Astrocyte of the cerebellum (primary cell): Measurements from ENCODE around the gene CAV3.
"Not testable (repeated sequence)": the region's sequence is repeated elsewhere in the genome, so short reads cannot be mapped to it uniquely, and the experiment has no call there.

Source experiments
- DNase-seq: peaks from one replicate; pipeline ENCODE4 v3.0.0-alpha.2; 2011; ENCODE audit warnings: low read depth
- H3K4me3 ChIP-seq: 2 replicates; pipeline ENCODE4 v1.5.1; 2011; ENCODE audit warnings: mild to moderate bottlenecking, low read depth, low read length, moderate library complexity
- in situ Hi-C: cut with HindIII; loops from 2 replicates; pipeline ENCODE4 v1.10.0; 2017; ENCODE audit warnings: low sequenced_read_pairs
- TF ChIP-seq, protein P1 (sequence below): IDR thresholded peaks from 2 replicates; pipeline ENCODE4 v1.5.1; 2012; ENCODE audit warnings: low read length, low read depth, moderate library complexity, mild to moderate bottlenecking; ENCODE audit errors: missing control alignments

Gene CAV3

DNA sequence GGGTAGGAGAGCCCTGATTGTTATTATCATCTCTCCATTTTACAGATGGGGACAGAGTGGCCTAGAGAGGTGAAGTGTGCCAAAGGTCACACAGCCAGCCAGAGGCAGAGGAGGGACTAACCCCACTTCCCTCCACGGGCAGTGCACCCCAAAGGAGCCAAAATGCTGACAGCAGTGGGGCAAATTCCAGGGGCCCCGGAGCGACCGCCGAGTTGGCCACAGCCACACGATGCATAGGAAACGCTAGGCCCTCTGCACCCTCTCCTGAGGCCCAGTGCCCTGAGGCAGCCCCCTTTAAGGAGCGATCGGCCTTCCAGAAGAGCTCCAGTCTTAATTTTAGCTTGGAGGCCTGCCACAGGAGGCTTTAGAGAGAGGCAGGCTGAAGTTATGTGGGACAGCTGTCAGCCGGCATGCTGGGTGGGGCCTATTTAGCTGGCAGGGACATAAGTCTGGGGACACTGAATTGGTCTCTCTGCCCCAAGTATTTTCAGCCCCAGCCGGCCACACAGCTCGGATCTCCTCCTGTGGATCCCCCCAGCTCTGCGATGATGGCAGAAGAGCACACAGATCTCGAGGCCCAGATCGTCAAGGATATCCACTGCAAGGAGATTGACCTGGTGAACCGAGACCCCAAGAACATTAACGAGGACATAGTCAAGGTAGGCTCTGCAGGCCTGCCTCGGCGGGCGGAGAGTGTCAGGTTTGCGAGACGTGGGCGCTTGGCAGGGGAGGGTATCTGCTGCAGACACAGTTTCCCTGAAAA lies at the start of gene CAV3:
CAV3 (plus strand) TSS at position 471 of the 763 bp plus-strand sequence; CDS start at position 546, 75 bp downstream.
- no peak within 1 kb of the TSS for H3K4me3 ChIP-seq
- TF ChIP-seq, protein P1, sequence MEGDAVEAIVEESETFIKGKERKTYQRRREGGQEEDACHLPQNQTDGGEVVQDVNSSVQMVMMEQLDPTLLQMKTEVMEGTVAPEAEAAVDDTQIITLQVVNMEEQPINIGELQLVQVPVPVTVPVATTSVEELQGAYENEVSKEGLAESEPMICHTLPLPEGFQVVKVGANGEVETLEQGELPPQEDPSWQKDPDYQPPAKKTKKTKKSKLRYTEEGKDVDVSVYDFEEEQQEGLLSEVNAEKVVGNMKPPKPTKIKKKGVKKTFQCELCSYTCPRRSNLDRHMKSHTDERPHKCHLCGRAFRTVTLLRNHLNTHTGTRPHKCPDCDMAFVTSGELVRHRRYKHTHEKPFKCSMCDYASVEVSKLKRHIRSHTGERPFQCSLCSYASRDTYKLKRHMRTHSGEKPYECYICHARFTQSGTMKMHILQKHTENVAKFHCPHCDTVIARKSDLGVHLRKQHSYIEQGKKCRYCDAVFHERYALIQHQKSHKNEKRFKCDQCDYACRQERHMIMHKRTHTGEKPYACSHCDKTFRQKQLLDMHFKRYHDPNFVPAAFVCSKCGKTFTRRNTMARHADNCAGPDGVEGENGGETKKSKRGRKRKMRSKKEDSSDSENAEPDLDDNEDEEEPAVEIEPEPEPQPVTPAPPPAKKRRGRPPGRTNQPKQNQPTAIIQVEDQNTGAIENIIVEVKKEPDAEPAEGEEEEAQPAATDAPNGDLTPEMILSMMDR: no peak
- in situ Hi-C loops: no loop called here
- DNase-seq: no peak

DNA sequence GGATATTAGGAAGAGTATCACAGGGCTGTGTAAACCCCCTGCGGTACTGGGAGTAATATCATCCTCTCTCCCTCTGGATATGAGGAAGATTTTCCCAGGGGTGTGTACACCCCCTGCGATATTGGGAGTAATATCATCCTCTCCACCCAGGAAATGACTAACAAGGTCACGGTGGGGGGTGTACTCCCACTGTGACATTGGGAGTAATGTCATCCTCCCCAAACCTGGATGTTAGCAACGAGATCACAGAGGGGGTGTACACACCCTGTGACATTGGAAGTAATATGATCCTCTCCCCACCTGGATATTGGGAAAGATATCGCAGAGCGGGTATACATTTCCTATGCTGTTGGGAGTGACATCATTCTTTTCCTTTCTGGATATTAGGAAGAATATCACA lies 48.6 kb upstream of the CAV3 start:
- DNase-seq, in situ Hi-C loops, H3K4me3 ChIP-seq: not testable (repeated sequence)

DNA sequence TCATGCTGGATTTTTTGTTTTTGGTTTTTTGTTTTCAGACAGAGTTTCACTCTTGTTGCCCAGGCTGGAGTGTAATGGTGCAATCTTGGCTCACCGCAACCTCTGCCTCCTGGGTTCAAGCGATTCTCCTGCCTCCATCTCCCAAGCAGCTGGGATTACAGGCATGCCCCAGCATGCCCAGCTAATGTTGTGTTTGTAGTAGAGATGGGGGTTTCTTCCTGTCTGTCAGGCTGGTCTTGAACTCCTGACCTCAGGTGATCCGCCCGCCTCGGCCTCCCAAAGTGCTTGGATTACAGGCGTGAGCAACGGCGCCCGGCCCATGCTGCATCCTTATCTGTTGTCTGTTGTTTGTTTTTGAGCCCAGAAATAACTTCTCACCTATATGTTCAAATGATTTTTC lies 42.3 kb upstream of the CAV3 start:
- DNase-seq, in situ Hi-C loops, H3K4me3 ChIP-seq: not testable (repeated sequence)

DNA sequence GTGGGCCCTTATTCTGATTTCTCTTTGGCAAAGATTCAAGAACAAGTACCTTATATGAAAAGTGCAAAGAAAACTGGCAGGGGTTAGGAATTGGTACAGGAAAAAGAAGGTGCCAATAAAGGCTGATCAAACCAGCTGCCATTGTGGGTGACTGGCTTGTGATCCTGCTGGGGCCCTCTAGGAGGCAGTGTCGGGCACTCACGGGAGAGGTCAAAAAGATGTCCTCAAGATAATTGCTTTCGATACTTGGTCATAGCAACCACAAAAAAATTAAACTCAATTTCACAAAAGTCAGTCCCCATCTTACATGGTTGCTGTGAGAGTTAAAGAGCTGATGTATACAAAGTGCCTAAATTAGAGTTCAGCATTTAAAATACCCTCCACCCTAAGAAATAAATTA lies 31.0 kb upstream of the CAV3 start:
- in situ Hi-C loops: no loop called here
- TF ChIP-seq, protein P1: peak; percentile 34
- no peak for DNase-seq
- no peak overlapping the region for H3K4me3 ChIP-seq

DNA sequence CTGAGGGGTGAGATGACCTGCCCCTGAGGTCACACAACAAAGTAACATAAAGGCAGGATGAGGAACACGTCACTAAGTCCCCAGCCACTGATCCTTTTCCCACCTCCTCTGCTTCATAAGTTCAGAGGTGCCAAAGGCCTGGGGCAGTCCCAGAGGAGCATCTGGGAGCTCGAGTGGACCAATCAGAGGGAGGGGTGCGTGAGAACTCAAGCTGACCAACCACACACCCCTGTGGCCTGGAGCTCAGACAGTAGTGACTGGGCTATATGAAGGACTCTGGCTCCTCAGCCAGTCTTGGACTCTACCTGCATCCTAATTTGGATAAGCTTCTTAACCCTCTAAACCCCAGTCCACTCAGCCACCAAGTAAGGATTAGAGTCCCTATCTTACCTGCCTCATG lies 28.0 kb upstream of the CAV3 start:
- in situ Hi-C loops: no loop called here
- no peak for DNase-seq
- no peak overlapping the region for H3K4me3 ChIP-seq
- TF ChIP-seq, protein P1: no peak

DNA sequence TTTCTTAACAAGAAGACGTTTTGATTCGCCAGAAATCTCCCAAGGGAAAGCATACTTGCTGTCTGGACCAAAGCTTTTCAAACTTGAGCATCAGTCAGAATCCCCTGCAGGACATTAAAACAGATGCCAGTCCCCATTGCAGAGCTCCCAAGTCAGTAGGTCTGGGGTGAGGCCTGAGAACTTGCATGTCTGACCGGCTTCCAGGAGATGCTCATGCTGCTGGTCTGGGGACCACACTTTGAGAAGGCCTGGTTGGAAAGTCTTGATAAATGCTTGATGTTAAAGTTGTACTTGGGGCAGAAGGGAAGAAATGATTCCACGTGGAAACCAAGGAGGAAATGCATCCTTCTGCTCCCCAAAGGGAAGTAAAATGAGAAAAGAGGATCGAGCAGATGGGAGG lies 24.3 kb upstream of the CAV3 start:
- TF ChIP-seq, protein P1: no peak
- H3K4me3 ChIP-seq: no peak overlapping the region
- in situ Hi-C loops: no loop called here
- no peak for DNase-seq

DNA sequence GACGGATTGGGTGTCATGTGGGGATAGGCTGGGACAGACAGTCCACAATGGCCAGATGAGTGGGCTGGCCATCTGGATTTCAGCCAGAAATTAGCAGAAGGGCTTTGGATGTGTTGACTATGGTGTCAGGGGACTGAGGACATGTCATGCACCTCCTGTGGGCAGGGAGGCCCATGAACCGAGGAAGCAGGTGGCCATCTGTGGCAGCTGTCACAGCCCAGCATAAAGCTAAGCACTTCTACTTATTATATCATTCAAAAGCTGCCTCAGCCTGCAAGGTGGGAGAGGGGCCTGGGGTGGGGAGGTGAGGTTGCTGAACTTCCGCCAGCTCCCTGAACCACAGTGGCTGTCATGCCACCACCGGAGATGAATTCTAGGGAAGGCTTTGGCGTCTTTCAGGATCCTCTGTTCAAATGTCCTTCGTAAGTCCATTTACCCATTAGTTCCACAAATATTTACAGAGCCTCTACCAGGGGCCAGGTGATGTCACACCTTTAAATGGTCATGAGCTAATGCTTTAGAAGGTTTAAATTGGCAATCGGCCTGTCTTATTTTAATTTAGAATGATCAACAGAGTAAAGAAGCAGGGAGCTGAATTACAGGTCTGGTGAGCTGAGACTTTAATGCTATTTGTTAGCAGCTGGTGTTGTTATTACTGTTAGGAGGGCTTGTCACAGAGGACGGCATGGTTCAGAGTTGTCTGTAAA lies 23.6 kb upstream of the CAV3 start:
- DNase-seq: no peak
- no peak overlapping the region for H3K4me3 ChIP-seq
- TF ChIP-seq, protein P1: no peak
- in situ Hi-C loops: no loop called here
